ENCODE results near the gene CNTNAP2. TPM values are rescaled to one million over a fixed set of nuclear protein-coding genes. Genes with fewer than 3 reads are reported as not detected.

The CNTNAP2 gene
- total RNA-seq, 6 experiments from 2014 or later: 0.07 to 0.13 (median 0.12) TPM; not detected in 3

DNA sequence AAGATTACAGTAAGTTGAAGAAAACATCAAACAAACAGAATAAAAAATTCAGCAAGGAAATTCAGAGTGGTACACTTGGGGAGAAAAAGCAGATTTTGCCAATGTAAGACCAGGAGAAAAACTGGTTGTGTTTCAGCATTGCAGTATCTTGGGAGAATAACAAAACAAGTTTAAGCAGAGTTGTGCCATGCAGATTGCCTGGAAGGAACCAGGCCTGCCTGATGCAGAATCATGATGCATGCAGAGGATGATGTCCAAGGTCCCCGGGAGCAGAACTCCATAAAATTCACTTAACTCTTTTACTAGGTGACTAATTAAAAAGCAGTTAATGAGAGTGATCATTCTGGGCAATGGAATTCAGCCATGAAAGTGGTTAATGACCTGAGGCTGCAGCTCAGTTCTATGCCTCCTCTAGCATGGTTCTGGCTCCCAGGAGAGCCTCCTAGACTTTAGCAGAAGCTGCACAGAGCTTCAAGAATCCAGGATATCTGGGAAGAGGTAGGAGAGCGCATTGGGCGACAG is 2094.3 kb downstream of the CNTNAP2 start:
- Mint-ChIP-seq H3K36me3 (ENCODE audit: low read depth) (no peaks in the 10 kb centered on the region; the same call in 1 of the 2 replicates), H3K27me3 (ENCODE audit: insufficient read depth) (peaks cover 2% of the 10 kb centered on the region; the same call in 1 of the 2 replicates), H3K9me3 (peaks cover 45% of the 10 kb centered on the region), H3K4me1 (ENCODE audit: low read depth) (no peaks in the 10 kb centered on the region), H3K27ac (no peak overlapping the region), H3K4me3 (no peak overlapping the region)
- TF ChIP-seq, protein P1, sequence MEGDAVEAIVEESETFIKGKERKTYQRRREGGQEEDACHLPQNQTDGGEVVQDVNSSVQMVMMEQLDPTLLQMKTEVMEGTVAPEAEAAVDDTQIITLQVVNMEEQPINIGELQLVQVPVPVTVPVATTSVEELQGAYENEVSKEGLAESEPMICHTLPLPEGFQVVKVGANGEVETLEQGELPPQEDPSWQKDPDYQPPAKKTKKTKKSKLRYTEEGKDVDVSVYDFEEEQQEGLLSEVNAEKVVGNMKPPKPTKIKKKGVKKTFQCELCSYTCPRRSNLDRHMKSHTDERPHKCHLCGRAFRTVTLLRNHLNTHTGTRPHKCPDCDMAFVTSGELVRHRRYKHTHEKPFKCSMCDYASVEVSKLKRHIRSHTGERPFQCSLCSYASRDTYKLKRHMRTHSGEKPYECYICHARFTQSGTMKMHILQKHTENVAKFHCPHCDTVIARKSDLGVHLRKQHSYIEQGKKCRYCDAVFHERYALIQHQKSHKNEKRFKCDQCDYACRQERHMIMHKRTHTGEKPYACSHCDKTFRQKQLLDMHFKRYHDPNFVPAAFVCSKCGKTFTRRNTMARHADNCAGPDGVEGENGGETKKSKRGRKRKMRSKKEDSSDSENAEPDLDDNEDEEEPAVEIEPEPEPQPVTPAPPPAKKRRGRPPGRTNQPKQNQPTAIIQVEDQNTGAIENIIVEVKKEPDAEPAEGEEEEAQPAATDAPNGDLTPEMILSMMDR (IDR thresholded peaks at IDR 0.05): no peak
- no peak for DNase-seq

DNA sequence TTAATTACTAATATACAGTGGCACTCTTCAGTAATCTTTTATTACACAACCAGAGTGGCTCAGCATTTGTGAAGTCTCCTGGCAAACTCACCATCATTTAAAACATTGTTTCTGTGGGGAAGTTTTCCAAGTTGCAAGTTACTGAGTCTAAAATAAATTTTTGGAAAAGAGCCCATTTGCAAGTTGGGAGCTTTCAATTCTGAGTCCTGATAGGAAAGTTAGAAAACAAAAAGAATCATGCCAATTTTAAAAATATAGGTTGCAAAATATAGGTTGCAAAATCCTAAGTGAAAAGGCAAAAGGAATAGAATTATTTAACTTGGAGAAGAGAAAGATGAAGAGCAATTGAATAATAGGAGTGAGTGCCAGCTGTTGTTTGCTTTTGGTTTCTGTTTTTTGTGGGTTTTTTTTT is 2095.1 kb downstream of the CNTNAP2 start:
- Mint-ChIP-seq H3K27me3 (ENCODE audit: insufficient read depth) (peaks cover 2% of the 10 kb centered on the region; the same call in 1 of the 2 replicates), H3K36me3 (ENCODE audit: low read depth) (no peaks in the 10 kb centered on the region; the same call in 1 of the 2 replicates), H3K4me3 (no peak overlapping the region), H3K4me1 (ENCODE audit: low read depth) (no peaks in the 10 kb centered on the region), H3K27ac (no peak overlapping the region), H3K9me3 (peaks cover 43% of the 10 kb centered on the region)
- DNase-seq: no peak
- TF ChIP-seq, protein P1 (IDR thresholded peaks at IDR 0.05): no peak

DNA sequence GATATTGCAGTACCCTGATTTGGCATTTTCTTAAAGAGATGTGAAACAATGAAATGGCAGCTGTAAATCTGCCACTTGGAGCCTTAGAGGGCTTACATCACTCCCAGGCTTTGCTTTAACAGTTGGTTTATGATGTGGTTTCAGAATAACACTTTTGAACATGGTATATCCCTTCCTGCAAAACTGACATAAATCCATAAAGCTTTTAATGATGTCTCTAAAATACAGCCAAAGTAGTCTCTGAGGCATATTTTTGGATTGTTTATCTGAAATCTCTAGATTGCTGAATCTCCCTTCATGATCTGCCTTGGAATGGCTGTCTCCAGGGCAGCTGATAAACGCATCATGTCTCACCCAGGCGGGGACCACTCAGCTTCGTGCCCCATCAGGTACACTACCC is 2096.1 kb downstream of the CNTNAP2 start:
- H3K27me3 Mint-ChIP-seq (ENCODE audit: insufficient read depth): peaks cover 2% of the 10 kb centered on the region; the same call in 1 of the 2 replicates
- H3K36me3 Mint-ChIP-seq (ENCODE audit: low read depth): no peaks in the 10 kb centered on the region; the same call in 1 of the 2 replicates
- no peak for DNase-seq
- no peak overlapping the region for H3K27ac Mint-ChIP-seq
- H3K4me1 Mint-ChIP-seq (ENCODE audit: low read depth): no peaks in the 10 kb centered on the region
- H3K9me3 Mint-ChIP-seq: peaks cover 44% of the 10 kb centered on the region
- TF ChIP-seq, protein P1 (IDR thresholded peaks at IDR 0.05): no peak
- H3K4me3 Mint-ChIP-seq: no peak overlapping the region

DNA sequence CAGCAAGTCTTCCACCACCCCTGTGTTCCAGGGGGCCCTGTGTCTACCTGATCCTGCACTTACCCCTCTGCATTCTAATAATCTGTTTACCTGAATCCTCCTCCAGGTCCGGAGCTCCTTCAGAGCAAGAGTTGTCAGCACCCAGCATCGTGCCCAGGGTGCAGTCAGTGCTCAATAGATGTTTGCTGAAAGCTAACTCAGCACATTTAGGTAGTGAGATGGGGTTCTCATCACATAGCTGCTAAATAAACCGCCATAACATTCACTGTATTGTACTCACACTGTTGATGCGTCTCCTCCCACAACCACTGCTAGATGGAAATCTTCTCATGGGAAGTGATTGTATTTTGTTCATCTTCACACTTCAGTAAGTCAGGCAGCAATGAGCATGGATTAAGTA is 2097.5 kb downstream of the CNTNAP2 start:
- Mint-ChIP-seq H3K9me3 (peaks cover 44% of the 10 kb centered on the region), H3K4me3 (no peak overlapping the region), H3K27ac (no peak overlapping the region), H3K4me1 (ENCODE audit: low read depth) (no peaks in the 10 kb centered on the region), H3K27me3 (ENCODE audit: insufficient read depth) (peaks cover 2% of the 10 kb centered on the region; the same call in 1 of the 2 replicates), H3K36me3 (ENCODE audit: low read depth) (no peaks in the 10 kb centered on the region; the same call in 1 of the 2 replicates)
- TF ChIP-seq, protein P1 (IDR thresholded peaks at IDR 0.05): no peak
- no peak for DNase-seq

DNA sequence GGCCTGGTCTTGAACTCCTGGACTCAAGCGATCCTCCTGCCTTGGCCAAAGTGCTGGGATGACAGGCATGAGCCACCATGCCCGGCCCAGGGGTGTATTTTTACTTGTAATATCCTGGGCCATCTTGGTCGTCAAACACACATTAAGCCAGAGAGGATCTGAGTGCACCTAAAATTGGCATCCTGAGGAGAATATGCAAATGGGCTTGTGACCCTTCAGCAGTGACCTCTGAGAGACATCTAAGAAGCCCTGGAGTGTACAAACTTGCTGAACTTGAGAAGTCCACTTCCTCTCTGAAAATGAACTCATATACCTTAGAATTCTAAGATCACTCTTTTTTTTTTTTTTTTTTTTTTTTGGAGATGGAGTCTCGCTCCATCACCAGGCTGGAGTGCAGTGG is 2102.0 kb downstream of the CNTNAP2 start:
- Mint-ChIP-seq H3K9me3 (peaks cover 47% of the 10 kb centered on the region), H3K36me3 (ENCODE audit: low read depth) (peaks cover 4% of the 10 kb centered on the region), H3K27ac (no peak overlapping the region), H3K4me1 (ENCODE audit: low read depth) (no peaks in the 10 kb centered on the region), H3K27me3 (ENCODE audit: insufficient read depth) (no peaks in the 10 kb centered on the region; the same call in 1 of the 2 replicates), H3K4me3 (no peak overlapping the region)
- TF ChIP-seq, protein P1 (IDR thresholded peaks at IDR 0.05): no peak
- DNase-seq: no peak

Data from HFFc6 (cell line).